Lower lobe of right lung (tissue), 2 donors: ENCODE results near the gene KCNA2. TPM values are rescaled to one million over a fixed set of nuclear protein-coding genes. Genes with fewer than 3 reads are reported as not detected.
A peak's percentile ranks its signal among the peaks of the same experiment; 100 is the strongest.

ENCODE experiments used
- ATAC-seq, 2 donors: fragments of 200-7000 bp; cut with Tn5 transposase; one replicate each; pipeline ENCODE4 v1.9.1; 2020 to 2022; ENCODE audit warnings: mild to moderate bottlenecking in 2 of 2, moderate library complexity in 2 of 2
- DNase-seq: peaks from one replicate; pipeline ENCODE4 v3.0.0-alpha.2; 2020
- H3K27ac ChIP-seq: fragments of 200-600 bp; one replicate; pipeline ENCODE4 v1.8.0; 2022
- H3K27me3 ChIP-seq: fragments of 200-600 bp; one replicate; pipeline ENCODE4 v1.8.0; 2022; ENCODE audit warnings: low read depth
- H3K36me3 ChIP-seq: fragments of 200-600 bp; one replicate; pipeline ENCODE4 v1.8.0; 2022; ENCODE audit warnings: mild to moderate bottlenecking
- H3K4me1 ChIP-seq: fragments of 200-600 bp; one replicate; pipeline ENCODE4 v1.8.0; 2022
- H3K4me3 ChIP-seq: fragments of 200-600 bp; one replicate; pipeline ENCODE4 v1.8.0; 2022; ENCODE audit warnings: mild to moderate bottlenecking
- H3K9me3 ChIP-seq: fragments of 200-600 bp; one replicate; pipeline ENCODE4 v1.8.0; 2022
- intact Hi-C: fragments of 100-400 bp; cut with DNase I; formaldehyde crosslinking; loops from one replicate; pipeline ENCODE4 v1.11.0; 2022
- total RNA-seq: library from RNA; stranded (reverse); fragmentation: NEBNext Ultra II Directional; extraction: Animal tissue kit (Norgen Biotek cat#: 25700); gene quantifications from one replicate; pipeline ENCODE4 v1.2.1, GENCODE V29; 2021
- TF ChIP-seq, protein P1 (sequence below): fragments of 200-600 bp; IDR thresholded peaks from one replicate; pipeline ENCODE4 v1.8.0; 2022; ENCODE audit warnings: antibody characterized with exemption, mild to moderate bottlenecking
- donor health status: DM: no; HTN: yes; CAD: no; lungs with severe emphysema.

The KCNA2 gene
- total RNA-seq, 1 donor from 2014 or later: 0.77 TPM

DNA sequence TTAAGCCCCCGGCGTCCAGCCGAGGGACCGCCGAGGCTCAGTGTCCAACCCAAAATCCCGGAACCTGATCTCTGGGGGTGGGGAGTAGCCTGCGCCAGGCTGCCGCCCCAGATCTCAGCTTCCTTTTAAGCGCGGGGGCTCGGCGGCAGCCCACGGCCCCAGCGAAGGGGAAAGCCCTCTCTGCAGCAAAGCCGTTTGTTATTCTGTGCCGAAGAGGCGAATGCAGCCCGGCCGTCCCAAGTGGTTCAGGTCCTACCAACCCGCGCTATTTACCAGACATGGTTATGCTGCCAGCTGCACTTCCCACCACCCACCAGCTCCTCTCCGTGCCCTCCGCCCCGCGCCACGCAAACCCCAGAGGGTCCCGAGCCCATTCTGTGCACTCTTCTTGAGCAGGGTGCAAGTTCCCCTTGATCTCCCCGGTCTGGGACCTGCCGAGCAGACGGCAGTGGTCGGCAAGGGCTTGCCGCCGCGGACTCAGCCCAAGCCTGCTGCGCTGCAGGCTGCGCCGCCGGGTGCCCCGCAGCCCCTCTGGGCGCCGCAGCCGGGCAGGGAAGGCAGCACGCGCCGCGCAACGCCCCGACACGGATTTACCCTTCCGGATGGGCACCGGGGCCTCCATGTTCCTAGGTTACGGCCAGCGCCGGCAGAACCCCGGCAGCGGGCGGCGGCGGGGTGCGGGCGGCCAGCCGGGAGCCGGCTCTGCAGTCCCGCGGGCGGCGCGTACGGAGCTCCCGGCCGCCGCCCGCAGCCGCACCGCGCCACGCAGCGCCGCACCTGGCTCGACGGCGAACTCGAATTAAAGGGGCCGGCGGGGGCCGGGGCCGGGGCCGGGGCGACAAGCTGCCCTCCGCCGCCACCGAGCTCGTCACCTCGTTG, 738 bp upstream of the KCNA2 start:
- DNase-seq: no peak
- H3K27me3 ChIP-seq: peaks cover 69% of the 10 kb centered on the region
- peaks cover 16% of the 10 kb centered on the region for H3K4me1 ChIP-seq
- no peak overlapping the region for H3K27ac ChIP-seq
- TF ChIP-seq, protein P1, sequence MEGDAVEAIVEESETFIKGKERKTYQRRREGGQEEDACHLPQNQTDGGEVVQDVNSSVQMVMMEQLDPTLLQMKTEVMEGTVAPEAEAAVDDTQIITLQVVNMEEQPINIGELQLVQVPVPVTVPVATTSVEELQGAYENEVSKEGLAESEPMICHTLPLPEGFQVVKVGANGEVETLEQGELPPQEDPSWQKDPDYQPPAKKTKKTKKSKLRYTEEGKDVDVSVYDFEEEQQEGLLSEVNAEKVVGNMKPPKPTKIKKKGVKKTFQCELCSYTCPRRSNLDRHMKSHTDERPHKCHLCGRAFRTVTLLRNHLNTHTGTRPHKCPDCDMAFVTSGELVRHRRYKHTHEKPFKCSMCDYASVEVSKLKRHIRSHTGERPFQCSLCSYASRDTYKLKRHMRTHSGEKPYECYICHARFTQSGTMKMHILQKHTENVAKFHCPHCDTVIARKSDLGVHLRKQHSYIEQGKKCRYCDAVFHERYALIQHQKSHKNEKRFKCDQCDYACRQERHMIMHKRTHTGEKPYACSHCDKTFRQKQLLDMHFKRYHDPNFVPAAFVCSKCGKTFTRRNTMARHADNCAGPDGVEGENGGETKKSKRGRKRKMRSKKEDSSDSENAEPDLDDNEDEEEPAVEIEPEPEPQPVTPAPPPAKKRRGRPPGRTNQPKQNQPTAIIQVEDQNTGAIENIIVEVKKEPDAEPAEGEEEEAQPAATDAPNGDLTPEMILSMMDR: no peak
- ATAC-seq: peak; percentile 49 to 56
- H3K4me3 ChIP-seq: peak overlapping the region; percentile 62
- H3K9me3 ChIP-seq: no peaks in the 10 kb centered on the region
- intact Hi-C loops: no loop called here
- H3K36me3 ChIP-seq: no peaks in the 10 kb centered on the region

DNA sequence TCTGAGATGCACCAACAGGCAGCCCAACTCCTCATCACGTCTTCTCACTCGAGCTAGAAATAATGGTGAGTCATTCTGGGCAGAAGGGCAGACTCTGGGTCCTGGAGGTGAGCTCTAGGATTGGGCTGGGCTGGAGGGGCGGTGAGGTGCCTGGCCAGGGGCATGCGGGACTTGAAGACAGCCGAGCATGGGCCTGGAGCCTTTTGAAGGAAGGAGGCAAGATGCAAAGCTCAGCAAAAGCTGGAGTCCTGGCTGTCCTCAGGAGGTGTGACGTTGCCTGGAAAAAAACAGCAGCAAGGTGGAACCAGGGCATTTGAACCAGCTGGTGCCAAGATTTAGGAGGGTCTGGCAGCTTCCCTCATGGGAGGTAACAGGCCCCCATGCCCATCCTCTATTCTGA, 712 bp downstream of the KCNA2 start:
- Histone ChIP-seq H3K27me3 (peaks cover 67% of the 10 kb centered on the region), H3K4me3 (no peak overlapping the region), H3K36me3 (no peaks in the 10 kb centered on the region), H3K4me1 (peaks cover 16% of the 10 kb centered on the region), H3K27ac (no peak overlapping the region), H3K9me3 (no peaks in the 10 kb centered on the region)
- TF ChIP-seq, protein P1: no peak
- ATAC-seq (no peak), DNase-seq (no peak)
- intact Hi-C loops: no loop called here

DNA sequence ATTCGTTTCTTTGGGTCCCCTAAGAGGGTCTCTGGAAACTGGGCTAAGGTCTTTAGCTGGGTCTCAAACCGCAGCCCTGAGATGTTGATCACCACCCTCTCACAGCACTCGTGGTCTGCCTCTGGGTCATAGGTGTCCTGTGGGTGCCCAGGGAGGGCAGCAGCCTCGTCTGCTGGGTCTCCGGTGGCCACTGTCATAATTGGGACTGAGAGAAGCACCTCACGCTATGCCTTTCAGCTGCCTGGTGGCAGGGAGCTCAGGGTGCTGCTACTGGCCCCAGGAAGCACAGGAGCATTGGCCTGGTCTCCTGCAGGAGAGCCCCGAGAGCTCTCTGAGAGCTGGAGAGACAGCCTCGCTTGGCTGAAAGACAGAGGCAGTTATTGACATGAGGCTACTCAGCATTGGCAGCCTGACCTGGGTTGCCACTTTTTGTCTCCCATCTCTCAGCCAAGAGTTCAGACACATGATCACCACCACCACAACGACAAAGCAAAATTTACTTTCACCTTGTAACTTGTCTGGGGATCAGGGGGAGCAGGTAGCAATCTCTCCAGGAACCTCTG, 1.5 kb downstream of the KCNA2 start:
- H3K4me3 ChIP-seq: no peak overlapping the region
- no peak overlapping the region for H3K27ac ChIP-seq
- DNase-seq (no peak), ATAC-seq (no peak)
- H3K36me3 ChIP-seq: no peaks in the 10 kb centered on the region
- H3K4me1 ChIP-seq: peaks cover 16% of the 10 kb centered on the region
- TF ChIP-seq, protein P1: no peak
- H3K9me3 ChIP-seq: no peaks in the 10 kb centered on the region
- peaks cover 62% of the 10 kb centered on the region for H3K27me3 ChIP-seq
- intact Hi-C loops: no loop called here

DNA sequence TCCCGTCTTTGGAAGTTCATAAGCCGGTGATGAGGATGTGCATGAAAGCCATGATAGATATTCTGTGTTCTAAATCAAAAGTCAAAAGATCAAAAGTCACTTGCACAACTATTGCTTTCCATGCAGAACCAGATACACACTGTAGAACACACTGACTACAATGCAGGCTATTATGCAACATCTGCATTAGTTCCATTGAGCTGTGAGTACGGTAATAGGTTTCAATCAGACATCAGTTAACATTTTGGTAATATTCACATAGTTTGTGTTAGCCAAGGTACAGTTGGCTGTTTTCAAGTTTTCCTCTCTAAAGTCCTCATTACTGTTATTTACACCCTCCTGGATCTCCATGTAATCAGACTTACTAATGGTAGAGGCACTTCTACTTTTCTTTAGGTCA, 3.1 kb downstream of the KCNA2 start:
- ATAC-seq: no peak
- no peaks in the 10 kb centered on the region for H3K9me3 ChIP-seq
- peaks cover 16% of the 10 kb centered on the region for H3K4me1 ChIP-seq
- H3K27me3 ChIP-seq: peaks cover 63% of the 10 kb centered on the region
- no peak overlapping the region for H3K27ac ChIP-seq
- no peak overlapping the region for H3K4me3 ChIP-seq
- no peaks in the 10 kb centered on the region for H3K36me3 ChIP-seq
- TF ChIP-seq, protein P1: no peak
- no peak for DNase-seq
- intact Hi-C loops: no loop called here

DNA sequence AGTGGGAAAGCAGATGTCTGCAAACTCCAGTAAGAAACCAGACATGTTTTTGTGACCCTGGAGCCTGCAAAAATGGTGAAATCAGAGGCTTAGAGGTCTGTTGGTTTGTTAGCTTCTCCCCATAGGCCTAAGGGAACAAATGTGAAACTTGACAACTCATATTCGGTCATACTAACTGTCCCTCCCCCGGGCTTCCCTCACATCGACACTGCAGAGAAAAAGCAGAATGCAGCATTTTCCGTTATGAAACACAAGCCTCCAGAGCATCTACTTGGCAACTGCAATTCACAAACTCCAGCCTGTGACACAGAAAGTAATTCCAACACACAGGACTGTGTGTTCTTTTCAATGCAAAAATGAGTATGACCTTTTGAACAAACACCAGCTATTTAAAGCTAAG, 3.7 kb downstream of the KCNA2 start:
- TF ChIP-seq, protein P1: no peak
- H3K36me3 ChIP-seq: no peaks in the 10 kb centered on the region
- DNase-seq: no peak
- no peak overlapping the region for H3K27ac ChIP-seq
- intact Hi-C loops: no loop called here
- peaks cover 16% of the 10 kb centered on the region for H3K4me1 ChIP-seq
- no peak for ATAC-seq
- H3K9me3 ChIP-seq: no peaks in the 10 kb centered on the region
- H3K27me3 ChIP-seq: peaks cover 57% of the 10 kb centered on the region
- H3K4me3 ChIP-seq: no peak overlapping the region
